Eye (tissue), 1 donor: ENCODE results near the gene AGBL1.

Experiments used
- DNase-seq: peaks from one replicate; pipeline ENCODE4 v3.0.0-alpha.2; 2015

The AGBL1 gene

GRCh38 chr15:86837294-86838061 is 757.8 kb downstream of the AGBL1 start:
- peak; percentile 35 for DNase-seq

GRCh38 chr15:86839502-86839901 is 759.8 kb downstream of the AGBL1 start:
- DNase-seq, result no peak

GRCh38 chr15:86840996-86841395 is 761.3 kb downstream of the AGBL1 start:
- no peak for DNase-seq

- no peak for DNase-seq
These were observed 762.5 kb downstream of the AGBL1 start for GRCh38 chr15:86842199-86842598.

DNA sequence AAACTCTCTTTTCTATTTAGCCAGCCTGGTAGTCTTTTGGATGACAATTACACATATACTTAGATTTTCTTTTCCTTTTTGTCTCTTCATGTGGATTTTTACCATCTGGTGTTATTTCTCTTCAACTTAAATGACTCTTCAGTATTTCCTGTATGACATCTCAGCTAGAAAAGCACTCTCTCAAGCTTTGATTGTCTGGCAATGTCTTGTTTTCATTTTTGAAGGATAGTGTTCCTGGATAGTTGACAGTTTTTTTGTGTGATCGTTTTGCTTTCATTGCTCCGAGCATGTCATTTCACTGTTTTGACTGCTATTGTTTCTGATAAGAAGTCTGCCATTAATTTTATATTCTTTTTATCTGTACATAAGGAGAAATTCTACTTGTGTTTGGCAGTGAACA is 766.4 kb downstream of the AGBL1 start:
- DNase-seq, result no peak

- DNase-seq, result no peak
These were observed 769.5 kb downstream of the AGBL1 start for GRCh38 chr15:86849136-86849535.

- DNase-seq, result no peak
These were observed 770.1 kb downstream of the AGBL1 start for GRCh38 chr15:86849558-86850285.

- no peak for DNase-seq
These were observed 771.3 kb downstream of the AGBL1 start for GRCh38 chr15:86850939-86851338.

DNA sequence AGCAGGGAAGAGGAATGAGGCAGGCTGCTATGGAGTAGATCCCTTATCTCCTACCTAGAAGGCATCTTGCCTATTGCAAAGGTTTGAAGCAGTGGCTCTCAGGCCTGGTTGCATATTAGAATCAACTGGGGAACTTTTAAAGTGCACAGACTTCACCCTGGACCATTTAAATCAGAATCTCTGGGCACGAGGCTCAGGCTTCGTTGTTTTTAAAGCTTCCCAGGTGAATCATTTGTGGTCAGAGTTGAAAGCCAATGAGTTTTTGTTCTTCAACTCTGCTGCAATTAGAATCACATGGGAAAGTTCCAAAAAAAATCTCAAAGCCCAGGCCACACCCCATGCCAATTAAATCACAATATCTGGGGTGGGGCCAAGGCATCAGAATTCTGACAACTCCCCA is 773.1 kb downstream of the AGBL1 start:
- no peak for DNase-seq

DNA sequence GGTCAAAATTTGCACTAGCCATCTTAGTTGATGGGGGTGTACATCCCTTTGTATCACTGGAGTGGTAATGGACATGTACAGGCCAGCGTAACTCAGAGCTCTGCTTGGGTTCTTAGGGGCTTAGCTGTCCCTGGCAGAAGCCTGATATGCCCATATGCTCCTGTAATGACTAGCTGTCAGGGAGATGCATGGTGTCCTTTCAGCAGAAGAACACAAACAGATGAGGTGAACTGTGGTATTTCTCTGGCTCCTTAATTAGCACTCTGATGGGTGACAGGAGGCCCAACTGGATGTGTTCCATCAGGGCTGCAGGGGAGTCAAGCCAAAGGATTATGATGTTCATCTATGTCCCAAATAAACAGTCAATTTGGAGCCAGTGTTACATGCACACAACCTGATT is 774.5 kb downstream of the AGBL1 start:
- no peak for DNase-seq

GRCh38 chr15:86855307-86856291 is 775.9 kb downstream of the AGBL1 start:
- peak; percentile 26 for DNase-seq

DNA sequence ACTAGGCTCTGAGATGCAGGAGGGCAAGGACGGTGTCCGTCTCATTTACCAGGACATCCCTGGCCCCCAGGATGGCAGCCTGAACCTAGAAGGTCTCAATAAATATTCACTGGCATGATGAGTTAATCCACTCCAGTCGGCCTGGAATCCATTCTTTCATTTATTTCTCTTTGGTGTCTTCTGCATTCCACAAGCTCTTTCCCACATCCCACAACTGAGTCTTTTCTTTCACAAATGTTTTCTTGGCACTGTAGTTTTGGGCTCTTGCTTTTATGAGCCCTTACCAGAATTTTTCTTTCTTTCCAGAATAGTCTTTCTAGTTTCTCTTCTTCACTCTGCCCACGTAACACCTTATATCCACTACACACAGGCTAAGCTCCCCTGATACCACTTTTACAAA is 778.0 kb downstream of the AGBL1 start:
- no peak for DNase-seq

DNA sequence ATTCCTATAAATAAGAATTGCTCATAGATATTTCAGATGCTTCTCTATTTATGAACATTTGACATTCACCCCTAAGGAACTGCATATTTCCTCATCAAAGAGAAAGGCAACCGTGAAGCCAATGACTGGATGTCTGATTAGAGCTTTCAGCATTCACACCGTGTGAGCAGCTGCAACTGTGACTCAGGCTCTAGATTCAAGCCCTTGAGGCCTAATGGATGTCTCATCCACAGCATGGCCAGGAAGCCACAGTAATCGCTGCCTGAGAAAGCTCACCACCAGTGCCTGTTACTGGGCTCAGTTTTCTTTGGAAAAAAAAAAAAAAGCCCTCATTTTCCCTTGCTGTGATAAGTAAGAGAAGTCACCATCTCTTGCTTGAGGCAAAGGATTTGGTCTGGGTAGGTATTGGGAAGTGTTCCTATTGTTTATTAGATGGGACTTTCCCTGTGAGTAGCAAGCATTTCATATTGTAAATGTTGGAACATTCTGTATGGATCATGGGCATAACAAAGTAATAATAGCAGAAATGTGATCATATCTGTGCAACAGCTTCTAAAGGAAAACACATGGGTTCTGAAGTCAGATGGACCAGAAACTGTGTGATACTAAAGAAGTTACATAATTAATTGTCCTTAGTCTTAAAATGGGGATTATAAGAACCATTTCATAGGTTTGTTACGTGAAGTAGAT is 783.7 kb downstream of the AGBL1 start:
- peak; percentile 41 for DNase-seq

DNA sequence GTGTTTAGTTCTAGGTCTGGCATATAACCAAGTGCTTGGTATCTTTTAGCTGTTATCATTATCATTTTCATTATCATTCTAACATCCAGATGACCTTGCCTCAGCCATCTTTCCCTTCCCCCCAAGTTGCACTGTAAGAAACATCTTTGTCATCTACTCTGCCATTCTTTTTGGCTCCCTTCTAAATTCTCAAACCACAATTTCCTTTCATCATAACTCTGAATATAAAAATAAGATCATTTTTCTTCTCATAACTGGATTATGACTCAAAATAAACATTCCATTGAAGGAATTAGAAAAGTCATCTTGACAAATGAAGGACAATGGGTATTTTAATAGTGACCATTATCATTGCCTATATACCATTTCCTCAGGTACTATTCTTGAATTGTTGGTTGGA is 786.2 kb downstream of the AGBL1 start:
- no peak for DNase-seq

- DNase-seq, result no peak
These were observed 791.2 kb downstream of the AGBL1 start for GRCh38 chr15:86870846-86871245.

DNA sequence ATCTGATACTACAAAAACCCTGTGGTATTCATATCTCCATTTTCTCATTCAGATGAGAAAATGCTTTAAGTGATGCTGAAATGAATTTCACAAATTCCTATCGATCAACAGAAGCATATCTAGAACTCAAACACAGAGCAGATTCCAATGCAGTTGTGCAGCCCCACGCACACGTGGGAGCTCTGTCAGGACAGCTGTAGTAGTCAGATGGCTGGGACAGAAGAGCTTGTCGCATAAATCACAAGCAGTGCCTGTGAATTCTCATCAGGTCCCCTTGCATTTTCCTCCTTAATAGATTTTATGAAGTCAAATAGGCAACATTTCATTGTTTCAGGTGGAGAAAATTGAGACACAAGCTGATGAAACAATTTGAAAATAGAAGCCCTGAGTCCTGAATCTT is 792.3 kb downstream of the AGBL1 start:
- no peak for DNase-seq

DNA sequence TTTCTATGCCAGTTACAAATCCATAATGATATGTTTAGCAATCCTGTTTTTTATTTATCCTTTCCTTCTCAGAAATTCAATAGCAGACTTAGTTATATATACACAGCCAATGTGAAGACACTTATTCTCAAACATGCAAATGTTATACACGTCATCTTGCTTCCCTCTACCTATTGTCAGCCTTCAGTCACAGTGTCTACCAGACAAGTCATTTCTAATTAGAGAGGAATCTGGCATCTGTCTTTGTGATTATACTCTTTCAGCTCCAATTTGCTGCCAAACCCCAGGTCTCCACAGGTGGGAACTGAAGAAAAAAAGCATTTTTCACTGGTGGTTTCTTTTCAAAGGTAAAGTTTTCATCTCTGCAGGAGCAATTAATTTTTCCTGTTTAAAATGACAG is 793.1 kb downstream of the AGBL1 start:
- DNase-seq, result no peak

- no peak for DNase-seq
These were observed 795.4 kb downstream of the AGBL1 start for GRCh38 chr15:86875067-86875466.

GRCh38 chr15:86876387-86876944 is 796.8 kb downstream of the AGBL1 start:
- DNase-seq, result no peak

GRCh38 chr15:86877171-86877631 is 797.5 kb downstream of the AGBL1 start:
- no peak for DNase-seq

DNA sequence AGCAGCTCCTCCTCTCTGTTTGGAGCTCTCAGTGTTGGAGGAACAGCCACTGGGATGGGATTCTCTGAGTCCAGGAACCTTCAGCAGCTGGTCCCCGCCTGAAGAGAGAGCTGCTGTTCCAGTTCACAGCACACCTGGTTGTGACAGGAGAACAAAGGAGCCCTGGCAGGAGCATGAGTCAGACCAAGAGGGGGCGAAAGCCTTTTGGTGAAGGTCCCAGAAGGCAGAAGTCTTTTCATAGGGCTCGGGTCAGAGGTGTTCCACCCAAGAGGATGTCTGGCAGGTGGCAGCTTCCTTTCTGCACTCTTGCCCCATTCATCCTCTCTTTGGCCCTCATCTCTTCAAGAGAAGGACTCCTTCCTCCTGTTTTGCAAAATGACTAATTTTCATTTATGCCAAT is 799.2 kb downstream of the AGBL1 start:
- DNase-seq, result peak; percentile 45
